Measurements from ENCODE around the gene TRAFD1. TPM values are rescaled to one million over a fixed set of nuclear protein-coding genes. Genes with fewer than 3 reads are reported as not detected.
A peak's percentile ranks its signal among the peaks of the same experiment; 100 is the strongest.

TRAFD1 gene
- total and polyA plus RNA-seq, 2 of the 8 experiments (the other 6 are each of a cell fraction or from before 2014, with no cell fraction given), result 18.1 to 33.1 TPM

GRCh38 chr12:112169161-112169872, 44.0 kb downstream of the TRAFD1 start:
- Histone ChIP-seq H4K91ac (replicated peaks; ENCODE audit: insufficient read length, low read length) (no peak overlapping the region), H2BK20ac (ENCODE audit: low read length) (no peak overlapping the region), H4K20me1 (replicated peaks in 1 of 2; ENCODE audit: control insufficient read depth in 1 of 2, insufficient read depth in 2 of 2, low read length in 2 of 2) (no peaks in the 10 kb centered on the region), H2BK15ac (ENCODE audit: low read length) (no peak overlapping the region; the same call in 1 of the 2 replicates), H4K8ac (ENCODE audit: extremely low read depth, insufficient read depth, low read length) (peak overlapping the region; percentile 53), H3K4ac (replicated peaks; ENCODE audit: insufficient read length, low read depth, low read length) (no peak overlapping the region), H3K79me2 (ENCODE audit: control insufficient read depth in 1 of 2, insufficient read depth in 2 of 2, low read length in 2 of 2) (no peaks in the 10 kb centered on the region), H3K14ac (ENCODE audit: insufficient read length) (no peak overlapping the region), H2BK120ac (replicated peaks; ENCODE audit: low read depth, low read length) (no peak overlapping the region), H3K36me3 (ENCODE audit: control insufficient read depth in 2 of 4, insufficient read depth in 4 of 4, low read length in 3 of 4) (no peaks in the 10 kb centered on the region; a peak in 2 of 8 replicates), H2AK5ac (ENCODE audit: low read depth, low read length) (no peak overlapping the region), H2AFZ (ENCODE audit: low read length) (no peak overlapping the region), H3K9ac (replicated peaks in 1 of 4; ENCODE audit: extremely low read depth in 1 of 4, low read depth in 3 of 4, low read length in 3 of 4) (no peak overlapping the region), H3K27me3 (replicated peaks in 1 of 4; ENCODE audit: control insufficient read depth in 3 of 4, extremely low read depth in 1 of 4, insufficient read depth in 3 of 4, low read length in 3 of 4) (no peaks in the 10 kb centered on the region), H3K18ac (ENCODE audit: extremely low read depth, low read length) (no peak overlapping the region), H3K23ac (ENCODE audit: insufficient read length) (no peak overlapping the region), H4K5ac (ENCODE audit: insufficient read length, low read depth, low read length) (no peak overlapping the region), H3K27ac (ENCODE audit: low read depth, low read length) (no peak overlapping the region), H2BK12ac (ENCODE audit: low read depth, low read length) (no peak overlapping the region), H3K79me1 (ENCODE audit: low read depth, low read length) (no peaks in the 10 kb centered on the region; the same call in 1 of the 2 replicates), H3K9me3 (ENCODE audit: insufficient read depth in 2 of 2, low read depth in 1 of 2, low read length in 1 of 2) (no peaks in the 10 kb centered on the region), H2BK5ac (ENCODE audit: low read depth, low read length) (no peak overlapping the region), H3K4me3 (ENCODE audit: extremely low read depth in 1 of 4, insufficient read depth in 2 of 4, low read depth in 3 of 4, low read length in 4 of 4) (no peak overlapping the region), H3K4me1 (replicated peaks in 1 of 4; ENCODE audit: control insufficient read depth in 3 of 4, insufficient read depth in 4 of 4, low read length in 3 of 4) (no peaks in the 10 kb centered on the region; a peak in 1 of 7 replicates), H3K23me2 (ENCODE audit: low read depth, low read length) (no peaks in the 10 kb centered on the region), H3K4me2 (ENCODE audit: insufficient read depth in 1 of 2, low read depth in 2 of 2, low read length in 2 of 2) (no peak overlapping the region), H3K56ac (replicated peaks; ENCODE audit: insufficient read length, low read depth, low read length) (no peak overlapping the region)
- POLR2A ChIA-PET (ENCODE audit: partially characterized antibody), result interaction anchor here (0.6 to 1.7 kb wide), 5 partner anchors 10 to 473 kb away, joined by 3 to 5 read pairs (median 3); no protein-coding TSS in a partner anchor
- CTCF ChIA-PET (ENCODE audit: partially characterized antibody), result interaction anchor here (1.1 to 1.4 kb wide), 3 partner anchors 10 to 36 kb away, joined by 3 to 5 read pairs (median 3); no protein-coding TSS in a partner anchor
- no peak for FAIRE-seq
- DNase-seq (ENCODE audit: low read depth in 1 of 2, low spot score in 2 of 2), result no peak
- WGBS, 2 experiments (ENCODE audit: extremely low coverage in 1 of 2, insufficient coverage in 1 of 2, insufficient read length in 1 of 2, insufficient replicate concordance in 2 of 2, low coverage in 1 of 2, low lambda C conversion rate in 2 of 2, missing lambda C conversion rate in 1 of 2), result 95% methylated on average over 19 of the region's 19 CpGs; no CpG with 5 or more reads in 1 of the 2 experiments
- TF ChIP-seq TAF7 (optimal IDR thresholded peaks at IDR 0.05; ENCODE audit: borderline replicate concordance, low read depth, low read length) (no peak), SIN3A (conservative IDR thresholded peaks at IDR 0.05 in 1 of 2, IDR thresholded peaks at IDR 0.05 in 1 of 2; ENCODE audit: low read depth in 1 of 2, low read length in 2 of 2) (no peak)

All from H1 (cell line).